NCI-H82 treated with DMSO at 0.1 percent for 48 hours (cell line): ENCODE data around the gene LBH.

ENCODE experiments used
- DNase-seq: peaks from one replicate; lab custom pipeline; 2025; ENCODE audit not compliant: unreplicated experiment; lab: John Stamatoyannopoulos, UW

LBH gene

DNA sequence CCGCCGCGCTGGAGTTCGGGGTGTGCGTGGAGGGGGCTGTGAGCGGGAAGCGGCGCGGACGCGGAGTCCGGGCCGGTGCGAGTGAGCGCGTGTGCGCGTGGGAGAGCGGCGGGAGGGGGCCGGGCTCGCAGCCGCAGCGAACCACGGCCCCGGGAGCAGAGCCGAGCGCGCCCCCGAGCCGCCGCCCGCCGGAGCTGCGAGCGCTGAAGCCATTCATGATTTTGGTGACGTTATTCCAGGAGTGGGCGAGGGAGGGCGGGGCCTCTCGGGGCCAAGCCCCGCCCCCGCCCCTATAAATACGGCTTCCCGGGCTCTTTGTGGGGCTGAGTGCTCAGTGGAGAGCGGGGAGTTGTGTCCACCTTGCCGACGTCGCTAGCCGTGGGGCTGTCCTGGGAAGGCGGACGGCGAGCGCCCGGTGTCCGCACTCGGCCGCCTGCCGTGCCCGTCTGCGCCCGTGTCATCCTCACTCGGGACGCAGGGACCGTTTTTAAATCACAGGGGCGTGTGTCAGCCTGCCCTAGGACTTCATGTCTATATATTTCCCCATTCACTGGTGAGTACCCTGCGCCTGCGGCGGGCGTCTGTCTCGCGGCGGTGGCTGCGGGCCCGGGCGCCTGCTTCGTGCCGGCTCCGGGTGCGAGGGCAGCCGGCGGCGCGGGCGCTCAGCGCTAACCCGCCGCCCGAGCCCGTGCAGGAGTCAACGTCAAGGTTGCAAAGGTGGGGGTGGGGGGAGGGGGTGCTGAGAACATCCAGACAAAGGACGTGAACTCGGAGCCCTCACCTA, at the start of gene LBH:
LBH (plus strand) TSS at position 323 of the 784 bp plus-strand sequence; CDS start at position 528, 205 bp downstream.
- DNase-seq, result peak; percentile 56

DNA sequence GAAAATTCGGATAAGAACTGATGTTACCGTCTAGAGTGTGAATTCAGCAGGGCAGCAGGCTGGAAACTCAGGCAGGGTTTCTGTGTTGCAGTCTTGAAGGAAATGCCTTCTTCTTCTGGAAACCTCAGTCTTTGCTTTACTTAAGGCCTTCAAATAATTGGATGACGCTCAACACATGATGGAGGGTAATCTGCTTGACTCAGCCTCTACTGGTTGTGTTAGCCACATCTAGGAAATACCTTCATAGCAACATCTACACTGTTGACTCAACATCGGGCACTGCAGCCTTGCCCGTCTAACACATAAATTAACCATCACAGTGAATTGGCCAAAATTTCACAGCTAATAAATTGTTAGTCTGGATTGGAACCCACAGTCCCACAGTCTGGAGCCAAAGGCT, 47.3 kb upstream of the LBH start:
- peak; percentile 22 for DNase-seq

DNA sequence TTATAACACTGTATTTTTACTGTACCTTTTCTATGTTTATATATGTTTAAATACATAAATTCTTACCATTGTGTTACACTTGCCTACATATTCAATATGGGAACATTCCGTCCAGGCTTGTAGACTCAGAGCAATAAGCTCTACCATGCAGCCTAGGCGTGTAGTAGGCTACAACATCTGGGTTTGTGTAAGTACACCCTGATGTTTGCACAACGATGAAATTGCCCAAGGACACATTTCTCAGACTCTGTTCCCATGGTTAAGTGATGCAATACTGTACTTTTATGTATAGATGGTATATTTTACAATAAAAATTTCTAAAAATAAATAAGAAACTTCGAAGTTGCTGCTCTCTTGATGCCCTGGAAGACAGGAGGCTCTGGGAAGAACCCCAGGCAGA, 46.2 kb upstream of the LBH start:
- peak; percentile 61 for DNase-seq

DNA sequence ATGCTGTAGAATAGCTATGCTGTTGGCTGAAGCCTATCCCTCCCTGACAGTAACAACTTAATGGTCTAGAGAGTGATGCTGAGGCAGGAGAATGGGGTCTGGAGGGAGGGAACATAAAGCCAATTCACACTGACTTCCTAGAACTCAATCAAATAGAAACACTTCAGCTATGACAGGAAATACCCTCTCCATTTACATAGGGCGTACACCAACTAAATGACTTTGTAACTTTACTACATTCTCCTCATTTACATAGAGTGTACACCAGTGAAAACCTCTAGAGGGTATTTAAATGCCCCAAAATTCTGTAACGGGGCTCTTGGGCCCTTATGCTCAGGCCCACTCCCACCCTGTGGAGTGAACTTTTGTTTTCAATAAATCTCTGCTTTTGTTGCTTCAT, 43.0 kb upstream of the LBH start:
- DNase-seq, result no peak

DNA sequence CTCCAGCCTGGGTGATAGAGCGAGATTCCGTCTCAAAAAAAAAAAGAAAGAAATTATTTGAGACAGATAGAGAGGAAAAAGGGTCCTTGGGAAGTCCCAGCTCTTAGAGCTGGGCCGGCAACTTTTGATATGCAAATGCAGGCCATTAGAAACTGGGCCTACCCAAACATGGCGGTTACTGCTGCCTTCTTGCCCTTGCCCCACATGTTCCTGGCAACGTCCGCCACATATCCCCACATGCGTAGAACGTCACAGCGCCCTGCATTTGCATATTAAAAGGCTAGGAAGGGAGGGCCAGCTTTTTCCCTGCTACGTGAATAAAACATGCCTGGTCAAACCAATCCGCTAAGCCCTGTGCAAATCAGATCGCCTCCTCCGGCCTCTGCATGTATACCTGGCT, 40.7 kb upstream of the LBH start:
- DNase-seq, result no peak

DNA sequence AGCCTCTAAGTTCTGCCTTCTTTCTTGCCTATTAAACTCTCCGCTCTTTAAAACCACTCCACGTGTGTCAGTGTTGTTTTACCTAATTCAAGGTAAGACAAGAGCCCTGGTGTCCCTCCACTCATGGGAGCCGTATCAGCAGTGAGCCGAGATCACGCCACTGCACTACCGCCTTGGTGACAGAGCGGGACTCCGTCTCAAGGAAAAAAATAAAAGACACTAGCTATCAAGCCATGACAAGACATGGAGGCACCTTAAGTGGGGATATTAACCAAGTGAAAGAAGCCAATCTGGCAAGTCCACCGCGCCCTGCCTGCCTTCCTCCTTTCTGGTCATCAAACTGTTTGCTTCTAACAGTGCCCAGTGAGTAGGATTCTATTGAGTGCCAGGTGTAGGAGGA, 40.2 kb upstream of the LBH start:
- no peak for DNase-seq

DNA sequence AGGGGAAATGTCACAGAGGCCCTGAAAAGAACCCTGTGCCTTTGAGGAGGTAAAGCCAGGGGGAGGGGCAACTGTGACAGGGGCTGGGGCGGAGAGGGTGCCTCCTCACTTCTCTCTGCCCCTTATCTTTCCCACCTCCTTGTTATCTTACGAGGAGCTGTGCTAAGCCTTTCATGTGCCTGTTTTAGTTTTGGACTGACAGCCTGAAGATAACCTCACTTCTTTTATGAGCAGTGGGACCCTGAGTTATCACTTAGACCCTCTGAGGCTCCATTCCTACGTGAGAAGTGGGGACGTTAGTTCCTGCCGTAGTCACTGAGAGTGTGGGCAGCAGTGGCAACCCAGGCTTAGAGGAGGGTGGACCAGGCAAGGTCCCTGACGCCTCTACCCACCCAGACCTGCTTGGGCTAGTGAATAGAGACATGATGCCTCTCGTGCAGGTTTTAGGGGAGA, 39.5 kb upstream of the LBH start:
- no peak for DNase-seq

DNA sequence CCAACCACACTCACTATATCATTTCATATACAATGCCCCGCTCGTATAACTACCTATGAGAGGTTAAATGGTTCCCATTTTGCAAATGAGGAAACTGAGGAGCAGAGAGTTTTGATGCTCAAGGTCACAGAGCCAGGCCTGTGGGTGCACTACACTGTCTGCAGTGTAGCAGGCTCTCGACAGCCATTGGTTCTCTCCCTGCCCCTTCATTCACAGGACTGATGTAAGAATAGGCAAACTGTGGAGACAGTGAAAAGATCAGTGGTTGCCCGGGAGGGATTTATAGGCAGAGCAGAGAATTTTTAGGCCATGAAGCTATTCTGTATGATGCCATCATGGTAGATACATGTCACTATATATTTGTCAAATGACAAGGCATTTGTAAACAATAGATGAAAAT, 39.0 kb upstream of the LBH start:
- DNase-seq, result no peak

DNA sequence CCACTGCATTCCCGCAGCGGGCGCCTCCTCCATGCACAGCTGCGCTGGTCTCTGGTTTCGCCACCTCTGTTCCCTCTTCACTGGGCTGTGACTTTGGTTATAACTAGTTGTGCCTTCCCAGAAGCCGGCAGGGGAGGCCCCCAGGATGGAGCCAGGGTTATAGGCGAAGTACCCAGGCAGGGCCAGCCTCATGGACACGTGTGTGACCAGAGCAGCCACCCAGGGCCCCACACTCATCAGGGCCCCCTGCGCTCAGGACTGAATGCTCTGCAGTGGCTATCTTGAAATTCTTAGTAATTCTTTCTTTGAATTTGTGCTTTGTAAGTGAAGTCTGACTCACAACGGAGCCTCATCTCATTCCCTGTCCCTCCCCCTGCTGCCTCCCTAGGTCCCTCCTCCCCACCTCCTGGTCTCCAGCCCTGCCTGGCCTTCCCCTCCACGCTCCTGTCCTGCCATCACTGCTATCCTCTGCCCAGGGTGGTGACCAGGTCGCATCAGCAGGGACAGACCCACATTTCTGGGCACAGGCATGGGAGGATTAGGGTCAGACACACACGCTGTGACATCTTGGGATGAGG, 38.1 kb upstream of the LBH start:
- DNase-seq, result no peak

DNA sequence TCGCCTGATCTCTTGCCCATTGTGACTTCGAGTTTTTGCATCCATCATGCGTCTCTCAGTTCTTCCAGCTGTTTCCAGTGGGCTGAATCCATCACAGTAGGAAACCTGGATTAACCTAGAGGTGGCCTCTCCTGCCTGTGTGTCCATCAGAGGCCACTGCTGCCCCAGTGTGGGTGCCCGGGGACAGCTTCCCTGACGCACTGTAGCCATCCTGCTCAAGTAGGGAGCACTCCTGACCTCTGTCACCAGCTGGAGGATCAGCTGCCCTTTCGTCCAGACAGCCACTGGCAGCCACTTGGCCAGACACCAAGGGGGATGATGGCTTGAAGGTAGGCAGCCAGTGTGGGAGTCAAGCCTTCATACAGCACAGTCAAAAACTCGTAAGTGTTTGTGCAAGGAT, 36.9 kb upstream of the LBH start:
- no peak for DNase-seq

DNA sequence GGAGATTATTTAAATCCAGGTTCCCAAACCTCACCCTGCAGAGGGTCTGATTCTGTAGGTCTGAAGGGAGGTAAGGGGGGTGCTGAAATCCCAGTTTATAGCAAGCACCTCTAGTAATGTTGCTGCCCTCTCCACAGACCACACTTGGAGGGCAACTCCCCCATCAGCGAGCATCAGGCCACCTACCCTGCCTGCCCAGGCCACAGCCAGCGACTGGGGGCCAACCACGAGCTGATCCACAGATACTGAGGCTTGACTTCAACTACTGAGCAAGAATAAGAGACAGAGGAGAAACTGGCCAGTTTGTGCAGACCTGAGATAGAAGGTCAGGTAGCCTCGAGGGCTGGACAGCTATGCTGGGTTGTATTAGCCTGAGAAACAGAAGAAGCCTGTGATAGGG, 36.3 kb upstream of the LBH start:
- no peak for DNase-seq

DNA sequence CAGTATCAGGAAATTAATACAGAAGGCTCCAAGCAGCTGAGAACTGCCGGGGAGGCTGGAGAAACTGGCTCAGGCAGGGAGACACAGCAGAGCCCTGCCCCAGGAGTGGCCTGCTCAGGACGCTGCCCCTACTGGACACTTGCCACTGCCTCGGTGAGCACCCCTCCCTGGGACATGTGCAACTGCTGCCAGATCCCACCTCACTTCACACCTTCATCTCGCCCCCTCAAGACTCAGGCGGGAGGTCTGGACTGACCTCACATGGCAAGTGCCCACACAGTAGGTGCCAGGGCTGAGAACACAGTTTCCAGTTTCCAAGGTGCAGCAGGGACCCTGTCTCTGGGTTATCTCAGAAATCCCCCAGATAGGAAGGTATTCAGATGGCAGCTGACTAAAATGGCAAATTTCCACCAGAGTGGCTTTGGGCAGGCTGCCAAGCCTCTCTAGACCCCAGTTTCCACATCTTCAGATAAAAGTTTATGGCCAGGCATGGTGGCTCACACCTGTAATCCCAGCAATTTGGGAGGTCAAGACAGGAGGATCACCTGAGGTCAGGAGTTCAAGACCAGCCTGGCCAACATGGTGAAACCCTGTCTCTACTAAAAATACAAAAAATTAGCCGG, 33.7 kb upstream of the LBH start:
- no peak for DNase-seq

DNA sequence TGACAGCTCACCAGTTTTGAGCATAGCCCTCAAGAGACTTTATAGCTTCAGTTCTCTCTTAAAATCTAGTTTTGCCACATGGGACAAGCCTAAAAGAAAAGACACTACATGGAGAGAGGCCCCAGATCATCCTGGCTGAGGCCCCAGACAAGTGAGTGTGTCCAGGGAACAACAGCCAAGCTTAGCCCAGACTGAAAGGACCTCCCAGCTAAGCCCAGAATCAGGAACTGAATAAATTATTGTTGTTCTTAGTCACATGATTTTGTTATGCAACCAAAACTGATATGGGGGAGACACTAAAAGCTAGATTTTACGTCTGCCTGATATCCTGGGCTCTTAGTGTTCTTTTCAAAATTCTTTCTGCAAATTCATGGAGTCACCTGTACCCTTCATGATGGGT, 29.3 kb upstream of the LBH start:
- no peak for DNase-seq

DNA sequence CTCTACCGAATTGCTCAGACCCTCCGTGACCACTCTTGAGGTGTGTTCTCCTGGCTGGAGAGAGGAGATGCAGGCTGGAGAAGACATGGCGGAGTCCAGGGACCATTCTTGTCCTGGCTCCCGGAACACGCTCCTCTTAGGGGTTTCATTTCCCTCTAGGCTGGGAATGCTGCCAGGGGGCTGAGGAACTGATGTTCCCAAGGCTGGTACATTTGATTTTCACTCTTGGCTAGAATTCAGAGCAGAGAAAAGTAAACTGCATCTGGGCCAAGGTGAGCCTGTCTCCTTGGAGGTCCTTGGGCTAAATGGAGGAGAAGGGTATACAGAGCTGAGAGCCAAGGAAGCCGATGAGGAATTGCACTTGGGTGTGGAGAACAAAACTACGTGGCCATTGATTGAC, 28.2 kb upstream of the LBH start:
- no peak for DNase-seq

DNA sequence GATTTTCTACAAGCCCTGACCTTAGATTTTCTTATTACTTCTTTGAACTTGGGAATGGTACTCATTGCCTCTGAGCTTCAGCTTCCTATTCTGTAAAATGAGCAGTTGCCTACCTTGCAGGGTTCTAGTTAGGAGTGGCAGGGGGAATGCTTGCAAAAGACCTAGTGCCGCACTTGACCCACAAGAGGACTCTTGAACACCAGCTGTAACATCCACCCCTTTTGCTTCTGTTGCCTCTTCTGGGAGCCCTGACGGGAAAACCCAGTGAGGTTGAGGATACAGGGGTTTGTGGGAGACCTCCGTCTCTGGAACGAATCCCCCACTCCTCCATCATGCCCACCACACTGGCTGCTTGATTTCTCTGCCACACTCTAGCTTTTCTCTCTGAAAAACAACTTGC, 27.1 kb upstream of the LBH start:
- no peak for DNase-seq

DNA sequence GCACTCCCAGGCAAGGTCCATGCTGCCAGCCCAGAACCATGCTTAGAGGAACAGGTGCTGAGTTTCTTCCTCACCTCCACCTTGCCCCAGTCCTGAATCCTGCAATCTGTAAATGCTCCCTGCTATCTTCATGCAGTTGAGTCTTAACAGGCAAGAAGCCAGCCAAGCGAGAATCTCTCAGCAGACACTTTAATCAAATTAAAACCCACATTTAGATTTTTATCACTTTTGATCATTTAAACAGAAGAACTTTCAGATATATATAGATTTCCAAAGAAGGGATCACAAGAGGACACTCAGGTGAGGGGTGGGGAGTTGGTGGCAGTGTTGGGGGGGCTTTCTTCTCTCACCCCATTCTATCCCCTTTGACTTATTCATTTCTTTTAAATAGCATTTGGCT, 25.9 kb upstream of the LBH start:
- no peak for DNase-seq

DNA sequence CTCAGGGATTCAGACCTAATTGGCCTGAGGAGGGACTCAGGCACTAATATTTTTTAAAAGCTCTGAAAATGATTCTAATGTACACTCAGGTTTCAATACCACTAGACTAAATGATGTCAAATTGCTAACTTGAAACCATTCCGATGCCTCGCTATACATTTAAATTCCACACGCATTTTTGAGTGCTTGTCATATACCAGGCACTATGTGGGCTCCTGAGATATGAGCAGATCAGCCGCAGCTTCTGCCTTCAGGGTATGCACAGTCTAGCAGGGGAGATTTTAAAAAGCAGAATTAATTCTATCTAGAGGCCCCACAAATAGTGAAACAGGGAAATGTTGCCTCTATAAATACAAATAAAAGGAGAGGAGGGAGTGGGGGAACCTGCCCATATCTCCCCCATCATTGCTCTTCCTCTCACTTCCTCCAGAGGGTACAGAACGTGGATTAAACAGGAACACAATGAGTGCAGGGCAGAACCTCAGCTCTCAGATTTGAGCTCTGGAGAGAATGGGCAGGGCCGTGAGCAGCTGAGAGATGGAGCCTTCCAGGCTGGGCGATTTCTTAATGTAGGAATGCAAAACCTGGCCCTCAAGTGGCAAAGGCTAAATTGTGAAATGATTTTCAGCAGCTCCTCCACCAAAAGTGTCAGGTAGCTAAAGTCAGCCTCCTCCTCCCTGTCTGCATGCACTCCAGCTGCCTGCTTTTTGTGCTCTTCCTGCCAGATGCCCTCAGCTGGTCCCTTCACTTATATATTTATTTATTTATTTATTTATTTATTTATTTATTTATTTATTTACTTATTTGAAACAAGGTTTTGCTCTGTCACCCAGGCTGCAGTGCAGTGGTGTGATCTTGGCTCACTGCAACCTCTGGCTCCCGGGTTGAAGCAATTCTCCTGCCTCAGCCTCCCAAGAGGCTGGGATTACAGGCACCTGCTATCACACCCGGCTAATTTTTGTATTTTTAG, 24.6 kb upstream of the LBH start:
- no peak for DNase-seq

DNA sequence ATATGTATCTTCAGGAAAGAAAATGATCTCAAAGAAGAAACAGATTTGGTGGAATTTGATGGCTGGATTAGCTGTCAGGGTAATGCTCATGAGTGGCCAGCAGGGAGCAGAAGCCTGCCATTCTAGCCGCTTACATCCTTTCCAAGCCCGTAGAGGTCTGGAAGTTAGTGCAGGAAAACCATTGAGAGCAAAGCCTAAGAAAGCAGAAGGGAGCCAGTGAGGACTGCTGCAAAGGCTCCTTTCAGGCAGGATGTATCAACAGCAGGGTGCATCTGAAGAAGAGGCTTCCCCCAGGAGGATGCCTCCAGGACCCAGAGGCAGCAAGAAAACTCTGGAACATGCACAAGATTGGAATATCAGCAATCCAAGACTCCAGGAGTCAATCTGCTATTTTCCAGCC, 22.9 kb upstream of the LBH start:
- peak; percentile 67 for DNase-seq

DNA sequence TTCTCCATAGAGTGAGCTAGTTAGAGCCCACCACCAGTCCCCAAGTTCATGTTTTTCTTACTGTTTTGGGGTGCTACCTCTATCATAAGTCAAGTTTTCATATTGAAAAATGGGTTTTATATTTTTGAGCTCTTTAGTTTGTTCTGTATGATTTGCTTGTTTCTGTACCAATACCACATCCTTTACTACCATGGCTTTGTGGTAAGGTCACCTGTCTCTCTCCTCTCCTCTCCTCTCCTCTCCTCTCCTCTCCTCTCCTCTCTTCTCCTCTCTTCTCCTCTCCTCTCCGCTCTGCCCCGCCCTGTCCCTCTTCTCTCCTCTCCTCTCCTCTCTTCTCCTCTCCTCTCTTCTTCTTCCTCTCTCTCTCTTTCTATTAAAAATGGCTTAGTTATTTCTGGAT, 22.1 kb upstream of the LBH start:
- no peak for DNase-seq

DNA sequence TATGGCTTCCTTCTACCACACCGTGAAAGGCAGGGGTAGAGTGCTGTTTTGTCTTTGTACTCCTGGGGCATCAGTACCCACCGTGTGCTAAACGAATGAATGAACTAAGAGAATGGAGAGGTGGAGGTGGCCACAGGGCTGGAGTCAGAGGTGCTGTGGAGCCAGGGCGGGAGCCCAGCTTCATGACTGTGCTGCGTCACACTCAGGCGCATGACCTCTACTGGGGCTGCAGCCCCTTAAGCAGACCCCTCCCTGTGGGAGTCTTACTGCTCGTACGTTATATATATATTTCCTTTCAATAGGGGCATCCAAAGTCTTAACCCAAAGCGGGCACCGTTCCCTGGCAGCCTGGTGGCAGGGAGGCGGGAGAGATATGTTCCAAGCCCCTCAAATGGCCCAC, 18.0 kb upstream of the LBH start:
- DNase-seq, result no peak

DNA sequence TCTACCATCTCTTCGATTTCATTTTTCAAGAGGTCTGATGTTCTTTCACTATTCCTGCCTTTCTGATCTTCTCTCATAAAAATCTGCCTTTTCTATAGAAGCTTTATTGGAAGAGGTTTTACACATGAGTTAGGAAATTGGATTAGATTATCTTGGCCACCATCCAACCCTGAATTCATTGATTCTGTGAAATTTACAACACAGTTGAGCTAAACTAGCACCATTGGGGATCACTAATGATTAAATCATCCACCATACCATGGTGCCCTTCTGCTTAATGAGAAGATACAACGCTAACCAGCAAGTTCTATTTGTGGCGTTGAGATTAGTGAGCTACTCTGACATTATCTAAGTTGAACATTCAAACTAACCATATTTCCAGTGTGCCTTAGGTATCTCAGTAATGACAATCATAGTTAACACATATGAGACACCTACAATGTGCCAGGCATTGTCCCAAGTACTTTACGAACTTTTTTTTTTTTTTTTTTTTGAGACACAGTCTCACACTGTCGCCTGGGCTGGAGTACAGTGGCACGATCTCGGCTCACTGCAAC, 17.3 kb upstream of the LBH start:
- DNase-seq, result no peak
